HepG2 (cell line): ENCODE results near the gene MAN1A2.

Source experiments
- BCLAF1 ChIP-seq: fragments of 450-650 bp; IDR thresholded peaks from 2 replicates; pipeline ENCODE4 v1.6.1; 2017; ENCODE audit warnings: mild to moderate bottlenecking
- EHMT2 ChIP-seq: fragments of 200-600 bp; sonication (generic); IDR thresholded peaks from 2 replicates; pipeline ENCODE4 v1.7.0; 2017; ENCODE audit warnings: antibody characterized with exemption, low read depth, low read length, borderline replicate concordance
- ESRRA ChIP-seq: sonication (generic); formaldehyde crosslinking; IDR thresholded peaks from 2 replicates; pipeline ENCODE4 v1.5.1; 2020; ENCODE audit warnings: mild to moderate bottlenecking, low read depth, missing genetic modification reagents
- MEIS1 ChIP-seq: sonication (generic); formaldehyde crosslinking; IDR thresholded peaks from 2 replicates; pipeline ENCODE4 v1.9.0; 2021; ENCODE audit warnings: mild to moderate bottlenecking, missing genetic modification reagents, moderate library complexity, borderline replicate concordance
- NR1H2 ChIP-seq: sonication (generic); formaldehyde crosslinking; IDR thresholded peaks from 2 replicates; pipeline ENCODE4 v1.8.1; 2022; ENCODE audit warnings: low read depth, missing genetic modification reagents, borderline replicate concordance
- NR2F6 ChIP-seq, 2 experiments: IDR thresholded peaks; 2 replicates each; pipeline ENCODE4 v1.6.1; 2016; ENCODE audit warnings: antibody characterized with exemption in 1 of 2, mild to moderate bottlenecking in 1 of 2
- POLR2A ChIP-seq, 2 experiments: IDR thresholded peaks; 2 replicates each; pipeline ENCODE4 v1.6.1; 2011; ENCODE audit warnings: low read depth in 2 of 2, low read length in 2 of 2, mild to moderate bottlenecking in 1 of 2, moderate library complexity in 1 of 2; ENCODE audit not compliant: insufficient read depth in 1 of 2
- SMC3 ChIP-seq: IDR thresholded peaks from 2 replicates; pipeline ENCODE4 v1.6.1; 2011; ENCODE audit warnings: low read length, improper control_type of control experiment
- SP5 ChIP-seq: IDR thresholded peaks from 2 replicates; pipeline ENCODE4 v1.6.1; 2016; ENCODE audit warnings: low read depth, borderline replicate concordance
- SRF ChIP-seq: IDR thresholded peaks from 2 replicates; pipeline ENCODE4 v1.6.1; 2011; ENCODE audit warnings: mild to moderate bottlenecking, low read depth, low read length, moderate library complexity
- ZNF543 ChIP-seq: sonication (generic); formaldehyde crosslinking; IDR thresholded peaks from 2 replicates; pipeline ENCODE4 v1.4.0; 2020; ENCODE audit warnings: mild to moderate bottlenecking, missing genetic modification reagents
- ZNF644 ChIP-seq: IDR thresholded peaks from 2 replicates; pipeline ENCODE4 v1.6.1; 2016; ENCODE audit warnings: low read depth
- ZNF75D ChIP-seq: sonication (generic); formaldehyde crosslinking; IDR thresholded peaks from 2 replicates; pipeline ENCODE4 v1.8.1; 2023; ENCODE audit warnings: missing genetic modification reagents, mild to moderate bottlenecking, borderline replicate concordance

GRCh38 chr1:117372863-117373412, 5.7 kb downstream of the MAN1A2 start:
- TF ChIP-seq ZNF644 (CRISPR knock-in tag) (no peak), ESRRA (CRISPR knock-in tag) (no peak), ZNF543 (CRISPR knock-in tag) (no peak), EHMT2 (no peak), SMC3 (no peak), BCLAF1 (no peak), NR1H2 (CRISPR knock-in tag) (no peak), SP5 (CRISPR knock-in tag) (no peak), POLR2A (IDR thresholded peaks at IDR 0.05; ENCODE audit: insufficient read depth in 1 of 2, low read depth in 2 of 2, low read length in 2 of 2) (no peak), SRF (no peak), MEIS1 (no peak), ZNF75D (CRISPR knock-in tag) (no peak), NR2F6 (IDR thresholded peaks at IDR 0.05) (no peak), NR2F6 (CRISPR knock-in tag; IDR thresholded peaks at IDR 0.05) (no peak)
